Brain microvascular endothelial cell (primary cell): ENCODE measurements around the gene DLG2.

Source experiments
- DNase-seq: peaks from one replicate; pipeline ENCODE4 v3.0.0-alpha.2; 2020
- H3K27ac ChIP-seq: fragments of 250-450 bp; sonication (Bioruptor Pico); 2 replicates; pipeline ENCODE4 v1.5.1; 2020; ENCODE audit warnings: mild to moderate bottlenecking, moderate library complexity
- H3K27me3 ChIP-seq: fragments of 250-450 bp; sonication (Bioruptor Pico); replicated peaks from 2 replicates; pipeline ENCODE4 v1.5.1; 2020; ENCODE audit warnings: mild to moderate bottlenecking
- H3K36me3 ChIP-seq: fragments of 250-450 bp; sonication (Bioruptor Pico); replicated peaks from 2 replicates; pipeline ENCODE4 v1.5.1; 2020; ENCODE audit warnings: mild to moderate bottlenecking
- H3K4me3 ChIP-seq: 2 replicates; pipeline ENCODE4 v1.5.1; 2011; ENCODE audit warnings: low read depth, mild to moderate bottlenecking, control low read depth, low read length, moderate library complexity
- CTCF ChIP-seq: IDR thresholded peaks from 2 replicates; pipeline ENCODE4 v1.5.1; 2011; ENCODE audit warnings: low read depth, mild to moderate bottlenecking, moderate library complexity, low read length, control low read depth, inconsistent platforms; ENCODE audit errors: missing control alignments
- in situ Hi-C: cut with HindIII; loops from 2 replicates; pipeline ENCODE4 v1.10.0; 2017; ENCODE audit warnings: low sequenced_read_pairs, low pct_ligation_motif_present

The DLG2 gene

DNA sequence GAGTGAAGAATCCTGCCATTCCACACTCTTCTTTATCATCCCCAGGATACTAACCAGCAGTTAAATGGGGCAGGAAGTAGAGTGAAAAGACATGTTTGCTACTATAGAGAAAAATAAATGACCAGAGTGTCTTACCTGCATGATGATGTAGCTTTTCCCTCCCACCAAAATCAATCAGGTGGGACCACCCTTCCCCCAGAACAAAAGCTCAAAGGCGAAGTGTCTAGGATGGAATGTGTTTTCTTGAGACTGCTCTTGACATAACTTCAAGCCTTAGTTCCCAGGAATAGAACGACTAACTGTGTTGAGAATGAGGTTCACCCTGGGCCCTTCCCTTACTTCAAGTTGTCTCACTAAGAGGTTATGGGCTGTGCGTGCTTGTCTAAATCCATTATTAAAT is 2001.8 kb downstream of the DLG2 start:
- Histone ChIP-seq H3K4me3 (no peak overlapping the region), H3K27me3 (no peaks in the 10 kb centered on the region), H3K27ac (no peak overlapping the region), H3K36me3 (no peaks in the 10 kb centered on the region)
- in situ Hi-C loops: no loop called here
- DNase-seq: no peak
- no peak for TF ChIP-seq CTCF

- TF ChIP-seq CTCF: no peak
- H3K4me3 ChIP-seq: no peak overlapping the region
- H3K27me3 ChIP-seq: no peaks in the 10 kb centered on the region
- no peak for DNase-seq
- no peaks in the 10 kb centered on the region for H3K36me3 ChIP-seq
- H3K27ac ChIP-seq: no peak overlapping the region
- in situ Hi-C loops: no loop called here
Observed at GRCh38 chr11:83617671-83618070, 2009.5 kb downstream of the DLG2 start.

- no peaks in the 10 kb centered on the region for H3K36me3 ChIP-seq
- no peak for TF ChIP-seq CTCF
- in situ Hi-C loops: no loop called here
- no peak overlapping the region for H3K27ac ChIP-seq
- H3K4me3 ChIP-seq: no peak overlapping the region
- DNase-seq: no peak
- no peaks in the 10 kb centered on the region for H3K27me3 ChIP-seq
Observed at GRCh38 chr11:83613767-83614121, 2013.4 kb downstream of the DLG2 start.

DNA sequence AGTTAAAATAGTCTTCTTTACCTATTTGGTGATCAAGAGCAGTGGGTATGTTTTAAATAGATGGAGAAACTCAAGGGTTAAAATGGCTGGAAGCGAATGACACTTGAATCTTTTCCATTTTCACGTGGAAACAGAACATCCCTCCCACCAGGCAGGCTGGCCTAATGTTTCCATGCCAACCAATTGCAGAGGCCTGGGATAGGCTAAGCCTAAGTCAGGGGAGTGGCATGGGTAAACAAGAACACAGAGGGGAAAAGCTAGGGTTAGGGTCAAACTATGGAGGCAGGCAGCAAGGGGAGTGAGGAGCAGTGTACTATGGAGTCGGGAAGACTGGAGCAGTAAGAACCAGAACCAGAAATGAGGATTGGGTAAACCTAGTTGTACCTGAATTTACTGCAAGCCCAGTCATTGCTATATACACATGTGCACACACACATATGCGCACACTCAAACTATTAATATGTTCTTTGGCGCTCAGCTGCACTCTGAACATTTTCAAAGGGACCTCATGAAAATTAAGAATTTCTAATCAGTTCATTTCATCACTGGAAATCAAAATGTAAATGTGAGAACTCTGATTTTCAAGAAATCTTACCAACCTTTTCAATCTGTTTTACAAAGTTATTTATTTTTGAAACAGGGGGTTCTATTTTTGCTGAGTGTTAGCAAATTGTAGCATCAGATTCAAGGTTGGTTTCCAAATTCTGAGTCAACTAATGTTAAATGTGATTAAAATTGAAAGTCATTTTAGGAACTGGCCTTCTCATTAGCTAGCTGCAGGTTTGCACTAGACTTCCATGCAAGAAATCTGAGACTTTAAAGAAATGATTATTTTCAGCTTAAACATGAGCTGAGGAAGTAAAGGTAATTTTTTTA is 2014.0 kb downstream of the DLG2 start:
- Histone ChIP-seq H3K36me3 (no peaks in the 10 kb centered on the region), H3K4me3 (no peak overlapping the region), H3K27ac (no peak overlapping the region), H3K27me3 (no peaks in the 10 kb centered on the region)
- TF ChIP-seq CTCF: no peak
- no peak for DNase-seq
- in situ Hi-C loops: no loop called here

DNA sequence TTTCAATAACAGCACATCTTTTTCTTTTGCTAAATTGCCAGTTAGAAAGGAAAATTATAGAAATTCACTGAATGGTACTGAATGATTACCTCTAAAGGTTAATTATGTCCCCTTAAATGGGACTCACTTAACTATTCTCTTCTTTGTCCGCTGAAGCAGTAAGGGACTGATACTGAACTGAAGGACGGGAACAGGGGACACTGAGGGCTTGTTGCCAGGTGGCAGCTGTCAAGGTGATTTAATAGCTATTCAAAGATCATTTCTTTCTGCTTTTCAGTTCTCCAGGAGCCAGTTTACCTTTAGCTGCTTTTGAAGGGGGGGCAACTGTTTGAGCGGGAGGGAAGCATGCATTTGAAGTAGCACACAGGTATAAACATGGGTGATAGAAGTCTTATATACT is 2015.5 kb downstream of the DLG2 start:
- in situ Hi-C loops: no loop called here
- no peak for TF ChIP-seq CTCF
- no peak overlapping the region for H3K4me3 ChIP-seq

DNA sequence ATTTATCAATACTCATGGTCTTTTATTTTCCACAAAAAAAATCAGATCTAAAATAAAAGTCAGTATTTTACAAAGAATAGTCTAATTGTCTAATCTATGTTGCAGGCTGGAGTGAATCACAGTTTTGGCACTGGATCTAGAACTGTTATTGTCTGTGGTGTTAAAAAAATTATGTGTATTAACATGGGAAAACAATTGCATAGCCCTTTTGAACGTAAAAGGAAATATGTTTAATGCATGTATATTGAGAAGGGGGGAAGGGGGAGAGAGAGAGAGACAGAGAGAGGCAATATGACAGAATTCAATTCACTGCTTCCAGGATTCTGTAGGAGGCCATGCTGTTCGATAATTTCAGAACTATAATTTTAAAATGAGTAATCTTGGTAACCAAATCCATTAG is 2016.1 kb downstream of the DLG2 start:
- in situ Hi-C loops: no loop called here
- Histone ChIP-seq H3K4me3 (no peak overlapping the region), H3K27ac (no peak overlapping the region), H3K36me3 (no peaks in the 10 kb centered on the region), H3K27me3 (no peaks in the 10 kb centered on the region)
- no peak for DNase-seq
- no peak for TF ChIP-seq CTCF

More for the DNA sequence above, 2015.5 kb downstream of the DLG2 start:
- no peaks in the 10 kb centered on the region for H3K27me3 ChIP-seq
- H3K36me3 ChIP-seq: no peaks in the 10 kb centered on the region
- DNase-seq: no peak
- no peak overlapping the region for H3K27ac ChIP-seq
